NCI-H128 (cell line): ENCODE measurements around the gene GUCA1A.
"Not testable (repeated sequence)": the region's sequence is repeated elsewhere in the genome, so short reads cannot be mapped to it uniquely, and the experiment has no call there.

ENCODE experiments used
- DNase-seq: peaks from one replicate; lab custom pipeline; 2025; ENCODE audit not compliant: unreplicated experiment; lab: John Stamatoyannopoulos, UW

The GUCA1A gene

DNA sequence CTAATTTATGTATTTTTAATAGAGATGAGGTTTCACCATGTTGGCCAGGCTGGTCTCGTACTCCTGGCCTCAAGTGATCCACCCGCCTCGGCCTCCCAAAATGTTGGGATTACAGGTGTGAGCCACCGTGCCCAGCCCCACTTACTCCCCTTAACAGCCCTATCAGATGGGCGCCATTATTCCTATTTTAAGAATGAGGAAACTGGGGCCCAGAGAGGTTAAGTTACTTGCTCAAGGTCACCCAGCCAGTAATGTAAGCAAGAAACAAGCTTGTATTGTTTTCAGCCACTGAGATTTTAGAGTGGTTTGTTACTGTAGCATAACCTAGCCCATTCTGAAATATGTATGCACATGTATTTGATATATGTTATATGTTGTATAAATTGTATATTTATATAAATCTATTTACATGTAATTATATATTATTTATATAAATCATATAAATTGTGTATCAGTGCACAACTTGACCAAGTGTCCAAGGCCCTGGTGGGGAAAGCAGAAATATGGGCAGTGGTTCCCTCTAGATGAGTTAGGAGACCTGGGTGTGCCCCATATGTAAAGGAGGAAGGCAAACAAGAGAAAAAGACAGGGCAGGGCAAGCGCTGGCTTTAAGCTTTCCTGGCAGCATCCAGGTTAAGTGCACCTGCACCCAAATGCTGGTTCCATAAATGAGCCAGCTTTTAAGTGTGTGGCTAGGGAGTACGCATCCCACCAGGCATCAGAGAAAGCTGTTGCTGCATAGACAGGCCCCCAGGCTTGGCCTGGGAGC is 1.2 kb upstream of the GUCA1A start:
- DNase-seq, result no peak

DNA sequence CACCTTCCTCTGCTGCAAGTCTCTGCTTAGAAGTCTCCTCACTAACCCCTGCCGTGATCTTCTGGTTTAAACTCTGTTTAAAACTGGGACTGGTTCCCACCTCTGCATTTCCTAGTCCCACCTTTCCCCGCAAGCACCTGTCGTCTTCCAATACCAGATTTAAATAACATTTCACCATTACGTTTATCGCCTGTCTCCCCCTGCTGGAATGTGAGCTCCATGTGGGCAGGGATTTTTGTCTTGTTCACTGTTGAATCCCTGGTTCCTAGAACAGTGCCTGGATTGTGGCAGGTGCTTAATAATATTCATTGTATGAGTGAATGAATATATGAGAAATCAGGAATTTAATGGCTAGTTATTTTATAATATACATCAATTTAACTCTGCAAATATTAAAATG is 2.7 kb downstream of the GUCA1A start:
- DNase-seq, result no peak

DNA sequence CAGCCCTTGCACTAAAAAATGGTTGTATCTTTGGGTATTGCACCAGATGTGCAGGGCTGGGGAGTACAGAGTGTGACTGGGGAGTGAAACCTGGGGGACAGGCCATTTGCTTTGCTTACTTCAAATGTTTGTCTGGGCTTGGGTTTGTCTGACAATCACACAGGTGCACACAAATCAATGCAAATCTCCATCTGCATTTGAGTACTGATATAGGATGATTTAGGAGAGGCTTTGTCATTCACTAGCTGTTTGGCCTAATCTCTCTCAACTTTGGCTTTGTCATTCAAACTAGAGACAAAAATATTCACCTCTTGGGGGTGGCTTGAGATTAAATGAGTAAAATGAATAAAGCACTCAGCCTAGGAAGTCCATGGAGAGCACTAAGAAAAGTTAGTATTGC is 3.8 kb downstream of the GUCA1A start:
- no peak for DNase-seq

DNA sequence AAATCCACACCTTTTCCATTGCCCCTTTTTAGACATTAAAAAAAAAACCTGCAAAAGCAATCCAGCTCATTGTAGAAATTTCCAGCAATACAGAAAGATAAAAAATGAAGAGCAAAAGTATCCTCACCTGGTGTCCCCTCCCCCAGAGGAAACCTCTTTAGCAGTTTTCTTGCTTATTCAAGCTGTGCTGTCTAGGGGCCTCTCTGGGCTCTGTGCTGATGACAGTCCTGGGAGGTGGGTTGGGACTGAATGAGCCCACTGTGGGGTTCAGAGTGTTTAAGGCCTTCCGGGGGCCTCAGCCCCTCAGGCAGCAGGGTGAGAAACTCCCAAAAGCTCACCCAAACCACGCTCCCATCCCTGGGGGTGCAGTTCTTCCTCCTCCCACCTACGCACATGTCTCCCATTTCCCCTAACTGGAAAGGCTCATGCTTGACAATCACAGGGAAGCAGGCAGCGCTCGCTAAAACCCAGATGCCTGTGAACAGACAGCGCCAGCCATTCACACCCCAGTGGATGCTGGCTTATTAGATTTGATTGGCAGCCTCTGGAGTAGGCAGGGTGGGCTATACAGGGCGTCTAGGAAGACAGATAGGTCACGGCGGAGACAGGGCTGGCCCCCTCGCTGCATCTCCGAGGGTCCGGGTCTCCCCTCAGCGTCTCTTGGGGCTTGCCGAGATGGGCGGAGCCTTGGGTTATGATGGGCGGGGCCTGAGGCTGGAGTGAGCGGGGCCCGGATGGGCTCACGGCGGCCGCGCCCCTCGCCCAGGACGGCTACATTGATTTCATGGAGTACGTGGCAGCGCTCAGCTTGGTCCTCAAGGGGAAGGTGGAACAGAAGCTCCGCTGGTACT is 4.6 kb downstream of the GUCA1A start:
- no peak for DNase-seq

DNA sequence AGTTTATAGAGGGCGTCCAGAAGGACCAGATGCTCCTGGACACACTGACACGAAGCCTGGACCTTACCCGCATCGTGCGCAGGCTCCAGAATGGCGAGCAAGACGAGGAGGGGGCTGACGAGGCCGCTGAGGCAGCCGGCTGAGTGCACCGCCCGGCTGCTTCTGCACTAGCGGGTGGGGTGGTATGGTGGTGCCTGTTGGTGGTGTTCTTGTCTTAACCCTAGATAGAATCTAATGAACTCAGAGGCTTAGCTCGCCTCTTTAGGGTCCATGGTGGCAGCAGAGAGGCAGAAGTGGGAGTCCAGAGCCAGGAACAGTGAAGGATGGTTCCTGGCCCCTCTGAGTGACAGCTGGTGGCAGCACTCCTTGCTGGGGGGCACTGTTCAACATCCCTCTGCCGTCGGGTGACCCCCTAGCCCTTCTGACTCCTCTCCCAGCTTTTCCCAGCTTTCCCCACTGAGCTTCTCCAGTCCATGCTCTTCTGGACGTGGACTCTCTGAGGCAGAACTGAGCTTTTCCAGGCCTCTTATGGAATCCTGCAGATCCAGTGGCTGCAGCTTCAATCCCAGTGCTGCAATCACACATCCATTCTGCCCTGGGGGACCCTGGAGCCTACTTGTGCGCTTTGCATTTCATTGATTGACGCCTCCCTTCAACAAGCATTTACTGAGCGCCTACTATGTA is 6.2 kb downstream of the GUCA1A start:
- no peak for DNase-seq

DNA sequence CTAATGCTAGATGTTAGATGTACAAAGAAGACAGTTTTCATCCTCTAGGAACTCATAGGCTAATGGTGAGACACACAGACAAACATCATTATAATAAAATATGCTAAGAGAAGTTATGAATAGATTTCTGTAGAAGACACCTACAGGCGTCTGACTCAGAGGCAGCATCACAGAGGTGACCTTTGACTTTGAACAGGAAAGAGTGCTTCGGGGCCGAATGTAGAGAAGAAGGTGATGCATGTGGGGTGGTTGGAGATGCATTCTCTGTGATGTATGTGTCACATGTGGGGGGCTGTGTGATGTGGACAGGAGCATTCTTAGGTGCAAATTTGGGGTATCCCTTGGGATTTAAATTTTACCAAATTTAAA is 6.8 kb downstream of the GUCA1A start:
- no peak for DNase-seq

DNA sequence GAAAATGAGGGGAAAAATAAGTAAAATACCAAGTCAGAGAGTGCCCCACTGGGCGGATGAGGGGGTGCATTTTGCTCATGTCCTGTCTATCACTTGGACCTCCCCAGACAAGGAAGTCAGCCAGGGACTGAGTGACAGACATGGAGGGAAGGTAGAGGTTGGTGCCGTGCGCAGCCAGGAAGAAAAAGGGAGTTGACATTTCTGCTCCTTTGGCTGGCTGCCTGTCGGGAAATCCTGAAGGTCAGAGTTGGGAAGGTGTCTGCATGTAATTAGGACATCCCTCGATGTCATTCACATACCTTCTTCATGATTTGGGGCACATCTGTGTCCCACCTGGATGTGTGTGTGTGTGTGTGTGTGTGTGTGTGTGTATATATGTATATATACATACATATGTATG is 8.9 kb downstream of the GUCA1A start:
- no peak for DNase-seq

DNA sequence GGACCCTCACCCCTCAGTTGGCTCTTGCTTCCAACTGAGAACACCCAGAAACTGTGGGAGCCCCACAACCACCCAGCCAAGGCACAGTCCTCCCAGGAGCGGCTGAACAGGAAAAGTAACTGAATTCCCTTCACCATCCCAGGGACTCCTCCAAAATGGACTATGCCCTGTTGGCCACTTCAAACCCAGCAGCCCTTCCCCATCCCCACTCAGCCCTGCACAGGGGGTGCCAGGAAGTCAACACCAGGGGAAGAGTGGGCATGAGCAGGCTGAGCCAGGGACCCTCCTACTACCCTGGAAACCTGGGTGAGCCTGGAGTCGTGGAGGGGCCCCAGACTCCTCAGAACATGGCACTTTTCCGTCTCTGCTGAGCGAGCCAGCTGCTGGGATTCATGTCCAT is 11.3 kb downstream of the GUCA1A start:
- DNase-seq, result no peak

DNA sequence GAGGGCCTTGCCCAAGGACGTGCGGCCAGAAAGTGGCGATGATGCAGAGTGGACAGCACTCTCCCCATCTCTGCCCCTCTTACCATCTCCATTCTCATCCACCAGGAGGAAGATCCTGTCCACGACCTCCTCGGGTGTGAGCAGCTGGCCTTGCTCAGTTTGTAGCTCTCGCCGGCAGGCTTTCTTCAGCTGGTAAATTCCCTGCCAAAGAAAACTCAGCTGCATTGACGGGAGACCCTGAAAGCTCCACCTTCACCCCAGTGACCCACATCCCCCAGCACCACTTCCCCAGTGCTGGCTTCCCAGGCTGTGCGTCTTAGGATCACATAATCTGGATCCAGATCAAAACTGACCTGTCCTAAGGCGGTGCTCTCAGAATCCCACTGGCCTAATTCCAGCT is 12.4 kb downstream of the GUCA1A start:
- DNase-seq, result no peak

DNA sequence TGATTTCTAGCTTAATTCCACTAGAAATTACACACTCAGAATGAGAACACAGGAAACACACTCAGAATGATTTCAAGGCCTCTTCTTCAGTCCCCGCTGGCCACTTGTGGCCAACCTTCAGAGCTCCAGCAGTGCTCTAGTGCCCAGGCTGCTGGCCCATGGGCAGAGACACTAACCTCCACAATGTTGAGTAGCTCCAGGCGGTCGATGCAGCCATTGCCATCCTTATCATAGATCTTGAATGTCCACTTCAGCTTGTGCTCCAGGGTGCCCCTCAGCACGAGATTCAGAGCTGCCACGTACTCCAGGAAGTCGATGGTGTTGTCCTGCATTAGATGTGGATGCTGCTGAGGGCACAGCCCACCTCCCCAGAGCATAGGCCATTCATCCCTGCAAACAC is 15.2 kb downstream of the GUCA1A start:
- no peak for DNase-seq

DNA sequence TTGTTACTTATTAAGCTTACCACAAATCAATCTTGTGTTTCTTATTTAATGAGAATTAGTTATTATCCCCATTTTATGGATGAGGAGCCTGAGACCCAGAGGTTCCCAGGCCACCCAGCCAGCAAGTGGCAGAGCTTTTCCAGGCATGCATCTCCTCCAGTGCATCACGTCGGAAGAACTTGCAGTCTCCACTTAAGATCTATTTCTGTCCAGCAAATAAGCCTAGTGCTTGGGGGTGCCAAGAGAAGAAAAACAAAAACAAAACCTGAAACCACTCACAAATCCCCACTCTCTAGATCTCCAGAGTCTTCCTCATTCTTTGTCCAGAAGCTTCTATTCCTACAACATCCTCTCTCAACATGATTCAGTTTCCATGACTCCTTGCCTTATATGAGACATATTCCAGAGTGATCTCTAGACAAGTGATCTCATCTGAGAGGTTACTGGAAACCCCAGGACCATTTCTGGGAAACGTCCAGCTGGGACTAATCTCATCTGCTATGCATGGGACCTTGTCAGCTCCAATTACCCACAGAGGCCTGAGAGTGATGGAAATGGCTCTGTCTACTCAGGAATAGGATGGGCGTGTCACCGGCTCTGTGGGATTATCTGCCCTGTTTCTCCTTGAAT is 17.5 kb downstream of the GUCA1A start:
- no peak for DNase-seq

DNA sequence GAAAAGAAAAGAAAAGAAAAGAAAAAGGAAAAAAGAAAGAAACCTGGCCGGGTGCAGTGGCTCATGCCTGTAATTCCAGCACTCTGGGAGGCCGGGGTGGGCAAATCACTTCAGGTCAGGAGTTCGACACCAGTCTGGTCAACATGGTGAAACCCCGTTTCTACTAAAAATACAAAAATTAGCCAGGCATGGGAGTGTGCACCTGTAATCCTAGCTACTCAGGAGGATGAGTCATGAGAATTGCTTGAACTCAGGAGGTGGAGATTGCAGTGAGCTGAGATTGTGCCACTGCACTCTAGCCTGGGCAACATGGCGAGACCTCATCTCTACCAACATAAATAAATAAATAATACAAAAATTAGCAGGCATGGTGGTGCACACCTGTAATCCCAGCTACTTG is 19.2 kb downstream of the GUCA1A start:
- DNase-seq, result not testable (repeated sequence)

DNA sequence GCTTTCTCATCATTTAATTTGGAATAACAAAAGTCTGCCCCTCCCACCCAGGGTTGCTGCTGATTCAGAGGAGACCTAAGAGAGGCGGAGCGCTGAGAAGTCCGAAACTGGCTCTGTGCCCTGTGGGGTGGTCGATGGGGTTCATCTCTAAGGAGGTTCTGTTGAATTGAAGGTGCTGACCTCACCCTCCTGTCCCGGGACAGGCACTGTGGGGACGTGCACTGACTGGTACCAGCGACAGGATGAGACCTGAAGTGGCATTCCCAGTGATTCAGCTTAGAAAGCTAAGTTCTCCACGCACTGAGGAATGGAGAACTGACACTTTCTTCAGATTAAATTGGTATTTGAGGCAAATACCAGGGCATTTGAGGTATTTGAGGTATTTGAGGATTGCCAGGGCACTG is 20.3 kb downstream of the GUCA1A start:
- no peak for DNase-seq

DNA sequence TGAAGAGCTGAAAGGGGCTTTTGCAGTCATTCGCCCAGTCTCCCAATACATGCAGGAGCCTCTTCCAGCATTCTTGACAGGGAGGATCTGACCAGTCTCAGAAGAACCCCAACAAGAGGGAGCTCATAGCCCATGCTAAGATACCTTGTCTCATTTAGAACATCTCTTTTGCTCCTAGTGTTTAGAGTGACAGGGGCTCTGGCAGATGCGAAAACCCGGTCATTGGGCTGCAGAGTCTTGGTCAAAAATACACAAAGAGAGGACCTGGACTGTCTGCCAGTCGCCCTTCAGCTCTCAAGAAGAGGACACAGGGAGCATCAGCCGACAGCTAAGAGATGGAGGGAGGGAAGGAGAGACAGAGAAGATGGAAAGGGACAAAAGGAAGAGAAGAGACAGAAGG is 20.9 kb downstream of the GUCA1A start:
- no peak for DNase-seq

DNA sequence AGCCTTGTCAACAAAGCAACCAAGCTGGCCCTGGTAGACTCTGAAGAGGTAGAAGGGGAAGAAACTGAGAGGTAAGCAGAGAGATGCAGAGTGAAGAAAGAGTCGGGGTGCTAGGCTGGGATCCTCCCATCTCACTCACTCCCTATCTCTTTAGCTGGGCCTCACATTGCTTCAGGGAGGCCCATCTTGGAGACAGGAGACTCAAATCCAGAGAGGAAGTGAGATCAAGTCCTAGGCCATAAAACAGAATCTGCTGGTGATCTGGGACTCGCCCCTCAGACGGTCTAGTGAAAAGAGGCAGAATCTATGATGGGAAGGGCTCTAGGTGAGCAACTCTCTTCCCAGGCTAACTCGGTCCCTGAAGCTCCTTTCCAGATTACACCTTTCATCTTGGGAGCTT is 22.3 kb downstream of the GUCA1A start:
- DNase-seq, result no peak

DNA sequence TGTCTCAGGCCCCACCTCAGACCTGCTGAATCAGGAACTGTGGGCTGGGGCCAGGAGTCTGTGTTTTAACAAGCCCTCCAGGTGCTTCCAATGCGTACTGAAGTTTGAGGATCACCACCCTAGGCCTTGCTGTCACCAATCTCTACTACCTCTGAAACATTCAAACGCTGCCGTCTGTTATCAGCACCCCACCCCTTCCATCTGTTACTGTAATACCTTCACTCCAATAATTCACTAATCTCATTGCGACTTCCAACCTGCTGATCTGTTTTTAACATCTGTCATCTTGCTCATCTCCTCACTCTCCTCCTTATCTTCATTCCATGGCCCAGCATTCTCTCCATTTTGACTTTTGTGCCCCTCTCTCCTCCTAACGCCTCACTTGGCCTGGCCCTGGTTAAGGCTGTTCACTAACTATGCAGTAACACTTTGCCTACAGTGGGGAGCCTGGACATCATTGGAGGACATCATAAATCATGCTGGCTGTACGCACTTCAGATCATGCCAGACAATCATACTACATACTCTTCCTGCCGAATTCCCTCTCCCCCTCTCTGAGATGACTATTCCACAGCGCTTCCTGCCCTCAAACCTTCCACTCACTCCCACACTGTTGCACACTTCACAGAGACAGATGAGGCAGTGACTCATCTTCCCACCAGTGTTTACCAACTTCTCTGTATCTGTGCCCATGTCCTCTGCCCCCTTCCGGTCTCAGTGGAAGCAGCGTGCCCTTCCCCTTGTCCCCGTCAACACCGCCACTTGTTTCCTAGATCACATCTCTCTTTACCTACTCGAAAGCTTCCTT is 24.6 kb downstream of the GUCA1A start:
- no peak for DNase-seq

DNA sequence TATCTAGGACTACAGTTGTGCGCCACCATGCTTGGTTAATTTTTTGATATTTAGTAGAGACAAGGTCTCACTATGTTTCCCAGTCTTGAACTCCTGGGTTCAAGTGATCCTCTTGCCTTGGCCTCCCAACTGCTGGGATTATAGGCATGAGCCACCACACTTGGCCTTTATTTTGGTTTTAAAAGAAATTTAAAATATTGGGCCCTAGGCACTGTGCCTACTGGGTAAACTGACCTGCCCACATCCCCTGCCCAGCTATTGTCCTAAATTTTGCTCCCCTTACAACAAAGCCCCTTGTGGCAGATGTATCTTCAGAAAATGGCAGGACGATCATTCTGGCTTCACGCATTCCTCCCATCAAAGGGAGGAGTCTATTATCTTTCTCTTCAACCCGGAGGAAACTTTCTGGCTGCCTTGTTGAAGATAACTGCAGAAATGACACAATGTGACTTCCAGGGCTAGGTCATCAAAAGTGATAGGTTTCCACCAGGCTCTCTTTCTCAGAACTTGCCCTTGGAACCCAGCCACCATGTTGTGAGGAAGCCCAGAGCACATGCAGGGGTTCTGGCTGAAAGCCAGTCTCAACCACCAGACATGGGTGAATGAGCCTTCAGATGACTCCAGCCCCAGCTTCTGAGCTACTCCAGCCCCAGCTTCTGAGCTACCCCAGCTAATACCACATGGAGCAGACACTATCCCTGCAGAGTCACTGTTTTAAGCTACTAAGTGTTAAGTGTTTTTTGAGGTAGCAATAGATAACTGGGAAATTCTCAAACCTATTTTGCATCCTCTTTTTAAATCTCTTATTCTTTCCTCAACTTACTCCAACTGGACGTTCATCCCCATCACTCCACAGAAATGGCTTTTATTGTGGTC is 26.2 kb downstream of the GUCA1A start:
- no peak for DNase-seq

DNA sequence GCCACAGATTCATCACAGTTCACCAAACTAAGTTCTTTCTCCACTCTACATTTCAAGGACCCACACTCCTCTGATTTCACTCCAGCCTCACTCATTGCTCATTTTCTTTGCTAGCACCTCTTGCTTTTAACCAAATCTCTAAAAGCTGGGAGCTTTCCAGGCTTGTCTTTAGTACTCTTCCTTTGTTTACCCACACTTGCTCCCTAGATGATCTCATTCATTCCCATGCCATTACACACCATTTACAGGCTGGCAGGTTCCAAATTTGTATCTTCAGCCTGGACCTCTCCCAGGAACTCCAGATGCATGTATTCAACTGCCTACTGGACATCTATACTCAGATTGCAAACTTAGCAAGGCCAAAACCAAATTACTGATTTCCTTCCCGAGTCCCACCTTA is 26.9 kb downstream of the GUCA1A start:
- no peak for DNase-seq

DNA sequence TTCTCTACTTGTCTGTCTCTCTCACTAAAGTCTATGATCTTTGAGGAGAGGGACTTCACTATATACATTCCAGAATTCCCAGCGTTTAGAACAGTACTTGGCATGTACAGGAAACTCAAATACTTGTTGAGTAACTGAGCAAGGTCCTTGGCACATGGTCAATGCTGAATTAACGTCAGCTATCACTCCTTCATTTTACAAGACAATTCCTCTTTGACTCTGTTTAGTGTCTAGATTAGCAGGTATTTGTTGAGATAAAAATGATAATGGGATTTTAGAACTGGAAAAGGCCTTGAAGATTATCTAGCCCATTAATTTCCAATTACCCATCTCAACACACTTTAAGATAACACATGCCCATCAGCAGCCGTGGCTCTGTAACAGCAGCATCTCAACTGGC is 28.2 kb downstream of the GUCA1A start:
- DNase-seq, result no peak
